Colon (tissue), 2 donors: ENCODE results near the gene MYO9A.

ENCODE experiments used
- FAIRE-seq: peaks from 2 replicates; lab custom pipeline; 2012; peaks lifted over from hg19 to GRCh38; lab: Jason Lieb, UNC
- donor health status: control.
- donor health status: control.

MYO9A gene

GRCh38 chr15:71808311-71809020, 309.5 kb downstream of the MYO9A start:
- no peak for FAIRE-seq

DNA sequence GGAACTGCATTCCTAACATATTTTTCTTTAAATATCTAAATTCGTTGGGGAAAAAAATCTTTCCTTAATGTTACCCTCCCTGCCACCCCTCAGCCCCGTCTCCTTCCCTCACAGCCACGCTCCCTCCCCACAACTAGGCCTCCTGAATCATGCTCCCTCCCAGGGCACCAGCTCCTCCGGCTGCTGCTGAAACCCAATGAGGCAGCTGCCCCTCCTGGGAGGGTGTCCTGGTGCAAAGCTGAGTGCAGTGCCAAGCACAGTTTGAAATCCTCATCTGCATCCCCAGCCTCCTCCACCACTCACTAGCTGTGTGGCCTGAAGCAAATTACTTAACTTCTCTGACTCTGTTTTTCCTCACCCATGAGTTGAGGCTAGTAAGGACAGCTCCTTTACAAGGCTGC, 310.3 kb downstream of the MYO9A start:
- FAIRE-seq = no peak

DNA sequence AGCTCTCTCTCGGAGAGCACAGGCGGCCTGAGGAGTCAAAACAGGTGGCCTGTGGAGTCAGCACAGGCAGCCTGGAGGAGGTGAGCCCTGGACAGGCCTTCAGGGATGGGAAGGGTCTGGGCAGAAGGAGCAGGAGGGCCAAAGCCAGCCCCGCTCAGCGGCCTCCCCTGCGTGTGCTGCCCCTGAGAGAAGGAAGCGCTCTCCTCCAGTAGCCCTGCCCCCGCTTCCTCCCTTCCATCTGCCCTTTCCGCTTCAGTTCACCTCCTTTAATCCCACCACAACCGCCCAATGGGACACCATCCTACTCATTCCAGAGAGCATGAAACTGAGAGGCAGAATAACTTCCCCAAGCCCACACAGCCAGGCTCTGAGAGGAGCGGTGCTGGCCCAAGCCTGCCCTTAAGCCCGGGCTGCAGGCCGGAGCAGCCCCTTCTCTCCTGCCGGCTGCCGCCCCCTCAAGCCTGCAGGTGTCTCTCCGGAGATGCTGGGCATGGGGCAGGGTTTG, 310.8 kb downstream of the MYO9A start:
- no peak for FAIRE-seq

GRCh38 chr15:71806452-71806931, 311.5 kb downstream of the MYO9A start:
- FAIRE-seq = no peak

DNA sequence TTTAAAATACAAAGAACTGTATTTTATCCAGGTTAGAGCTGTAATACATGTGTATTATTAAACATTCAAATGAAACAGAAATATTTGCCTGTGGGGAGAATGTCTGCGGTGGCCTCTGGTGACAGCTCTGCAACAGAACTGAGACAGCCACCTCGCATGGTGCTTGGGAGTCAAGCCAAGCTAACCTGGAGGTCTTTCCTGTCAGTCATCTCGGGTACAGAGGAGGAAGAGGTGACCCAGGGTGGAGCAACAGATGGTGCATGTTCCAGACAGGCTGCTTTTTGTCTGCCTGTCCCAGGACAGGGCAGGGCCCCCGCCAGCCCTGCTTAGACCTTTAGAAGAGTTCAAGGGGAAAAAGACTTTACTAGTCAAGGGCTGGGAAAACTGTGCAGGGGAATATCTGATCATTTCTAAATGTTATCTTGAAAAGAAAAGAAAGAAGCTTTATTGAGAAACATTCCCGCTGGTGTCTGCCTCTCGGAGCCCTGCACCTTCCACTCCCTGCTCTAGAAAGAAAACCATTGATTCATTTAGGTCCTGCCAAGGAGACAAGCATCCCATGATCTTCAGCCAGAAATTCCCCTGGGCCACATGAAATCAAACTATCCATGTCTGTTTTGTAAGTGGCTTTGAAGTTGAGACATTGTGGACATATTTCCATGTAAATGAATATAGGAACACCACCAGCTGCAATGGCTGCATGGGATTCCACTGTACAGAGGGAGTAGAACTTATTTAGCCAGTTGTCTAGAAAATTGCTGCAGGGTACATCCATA, 313.1 kb downstream of the MYO9A start:
- no peak for FAIRE-seq

GRCh38 chr15:71804226-71804625, 313.7 kb downstream of the MYO9A start:
- FAIRE-seq = no peak

GRCh38 chr15:71802770-71803169, 315.2 kb downstream of the MYO9A start:
- FAIRE-seq = no peak

DNA sequence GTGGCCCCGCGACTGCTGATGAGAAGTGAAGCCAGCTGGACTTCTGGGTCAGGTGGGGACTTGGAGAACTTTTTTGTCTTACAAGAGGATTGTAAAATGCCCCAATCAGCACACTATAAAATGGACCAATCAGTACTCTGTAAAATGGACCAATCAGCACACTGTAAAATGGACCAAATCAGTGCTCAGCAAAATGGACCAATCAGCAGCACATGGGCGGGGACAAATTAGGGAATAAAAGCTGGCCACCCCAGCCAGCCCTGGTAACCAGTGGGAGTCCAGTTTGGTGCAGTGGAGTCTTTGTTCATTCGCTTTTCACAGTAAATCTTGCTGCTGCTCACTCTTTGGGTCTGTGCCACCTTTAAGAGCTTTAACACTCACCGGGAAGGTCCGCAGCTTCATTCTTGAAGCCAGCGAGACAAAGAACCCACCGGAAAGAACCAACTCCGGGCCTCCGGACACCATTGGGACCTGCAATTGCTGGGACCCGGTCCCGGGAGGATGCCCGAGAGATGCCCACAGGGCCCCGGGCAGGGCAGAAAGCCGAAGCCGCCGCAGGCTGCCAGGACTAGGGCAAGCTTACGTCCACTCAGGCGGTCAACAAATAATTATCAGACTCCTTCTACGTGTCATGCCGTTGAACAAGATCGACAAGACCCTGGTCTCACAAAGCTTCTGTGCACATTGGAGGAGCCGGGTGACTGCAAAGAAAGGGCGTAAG, 315.9 kb downstream of the MYO9A start:
- no peak for FAIRE-seq

GRCh38 chr15:71800835-71801745, 316.9 kb downstream of the MYO9A start:
- FAIRE-seq = no peak

- no peak for FAIRE-seq
Measured at GRCh38 chr15:71800190-71800589, 317.8 kb downstream of the MYO9A start.

DNA sequence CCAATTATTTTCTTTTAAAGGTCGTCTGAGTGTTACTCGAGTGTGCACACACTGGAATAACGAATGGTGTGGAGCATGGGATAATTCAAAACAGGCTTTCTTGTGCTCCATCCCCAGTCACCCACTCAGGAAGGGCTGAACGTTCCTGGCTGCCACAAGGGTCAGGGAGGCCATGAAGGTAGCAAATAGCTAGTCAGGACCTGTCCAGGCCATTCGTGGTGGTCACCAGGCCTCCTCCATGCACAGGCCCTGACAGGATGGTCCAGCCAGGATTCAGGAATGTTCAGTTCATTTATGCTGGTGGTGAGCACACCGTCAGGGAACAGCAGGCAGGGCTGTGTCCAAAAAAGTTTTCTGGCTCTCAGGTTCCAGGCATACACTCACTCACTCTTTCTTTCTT, 319.3 kb downstream of the MYO9A start:
- no peak for FAIRE-seq

DNA sequence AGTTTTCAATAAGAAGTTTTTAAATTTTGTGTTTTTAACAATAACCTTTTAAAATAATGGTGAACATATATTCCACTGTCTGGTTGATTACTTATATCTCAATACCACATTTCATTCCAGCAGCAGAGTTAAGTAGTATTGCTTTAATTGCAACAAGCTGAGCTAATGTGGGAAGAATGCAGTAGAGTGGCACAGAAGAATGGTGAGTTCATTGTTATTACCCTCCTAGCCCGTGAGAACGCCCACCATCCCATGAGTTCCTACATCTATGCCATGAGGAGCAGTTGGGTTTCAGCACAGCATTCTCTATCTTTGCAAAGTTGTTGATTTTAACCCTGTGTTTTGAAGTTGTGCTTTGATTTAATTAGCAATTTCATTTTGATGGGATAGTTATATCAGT, 325.4 kb downstream of the MYO9A start:
- no peak for FAIRE-seq

GRCh38 chr15:71791975-71792374, 326.0 kb downstream of the MYO9A start:
- no peak for FAIRE-seq

DNA sequence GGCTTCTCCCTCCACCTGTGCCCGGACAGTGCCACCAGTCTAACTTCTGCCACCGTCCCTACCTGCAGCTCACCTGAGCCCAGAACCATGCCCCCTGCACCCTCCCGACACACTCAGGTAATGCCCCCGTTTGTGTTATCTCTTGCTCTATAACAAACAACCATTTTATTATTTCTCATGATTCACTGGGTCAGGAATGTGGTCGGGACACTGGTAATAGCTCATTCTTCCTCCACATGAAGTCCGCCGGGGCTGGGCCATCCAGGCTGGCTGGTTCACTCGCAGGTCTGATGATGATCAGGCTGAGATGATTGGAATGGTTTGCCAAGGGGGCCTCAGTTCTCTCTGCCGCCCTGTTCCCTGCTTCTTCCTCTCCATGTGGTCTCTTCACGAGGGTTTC, 327.9 kb downstream of the MYO9A start:
- no peak for FAIRE-seq

GRCh38 chr15:71789616-71790015, 328.3 kb downstream of the MYO9A start:
- FAIRE-seq = no peak

GRCh38 chr15:71788646-71789579, 329.0 kb downstream of the MYO9A start:
- no peak for FAIRE-seq

- no peak for FAIRE-seq
Measured at GRCh38 chr15:71786673-71787072, 331.3 kb downstream of the MYO9A start.

- no peak for FAIRE-seq
Measured at GRCh38 chr15:71785996-71786395, 332.0 kb downstream of the MYO9A start.

GRCh38 chr15:71784719-71785118, 333.2 kb downstream of the MYO9A start:
- no peak for FAIRE-seq

- FAIRE-seq = no peak
Measured at GRCh38 chr15:71782422-71783165, 335.4 kb downstream of the MYO9A start.
